Hepatocyte (in vitro differentiated cells): Measurements from ENCODE around the gene FAM83B.
"Not testable (repeated sequence)": the region's sequence is repeated elsewhere in the genome, so short reads cannot be mapped to it uniquely, and the experiment has no call there.

ENCODE experiments used
- CTCF ChIP-seq: fragments of 200-600 bp; sonication (generic); IDR thresholded peaks from 2 replicates; pipeline ENCODE4 v1.5.1; 2016; ENCODE audit warnings: antibody characterized with exemption, mild to moderate bottlenecking; ENCODE audit not compliant: poor library complexity
- EZH2 ChIP-seq: fragments of 200-600 bp; sonication (generic); IDR thresholded peaks from 2 replicates; pipeline ENCODE4 v1.6.1; 2016; ENCODE audit warnings: antibody characterized with exemption, mild to moderate bottlenecking, borderline replicate concordance
- EZH2phosphoT487 ChIP-seq: fragments of 200-600 bp; sonication (generic); IDR thresholded peaks from one replicate; pipeline ENCODE4 v1.6.1; 2018; ENCODE audit warnings: antibody characterized with exemption, mild to moderate bottlenecking, low read depth, moderate library complexity; ENCODE audit not compliant: unreplicated experiment, severe bottlenecking

- not testable (repeated sequence) for TF ChIP-seq CTCF, EZH2, EZH2phosphoT487
These were observed 49.7 kb upstream of the FAM83B start for GRCh38 chr6:54796918-54797317.
